Sciatic nerve (tissue), 2 donors: ENCODE data around the gene GRHPR. TPM values are rescaled to one million over a fixed set of nuclear protein-coding genes. Genes with fewer than 3 reads are reported as not detected.
"Not testable (repeated sequence)": the region's sequence is repeated elsewhere in the genome, so short reads cannot be mapped to it uniquely, and the experiment has no call there.

ENCODE experiments used
- ATAC-seq: fragments of 200-7000 bp; cut with Tn5 transposase; one replicate; pipeline ENCODE4 v1.9.1; 2020; ENCODE audit warnings: mild to moderate bottlenecking, moderate library complexity
- DNase-seq: peaks from one replicate; pipeline ENCODE4 v3.0.0-alpha.2; 2020; ENCODE audit warnings: low spot score
- intact Hi-C: fragments of 100-400 bp; cut with DNase I; formaldehyde crosslinking; loops from one replicate; pipeline ENCODE4 v1.14.2; 2022
- total RNA-seq: library from RNA; stranded (reverse); fragmentation: NEBNext Ultra II Directional; extraction: Animal tissue kit (Norgen Biotek cat#: 25700); gene quantifications from one replicate; pipeline ENCODE4 v1.2.1, GENCODE V29; 2021
- donor health status: DM: no; HTN: no; CAD: no.
- donor health status: DM: no; HTN: no; CAD: no.

Gene GRHPR
- total RNA-seq, 1 donor from 2014 or later: 90.7 TPM

GRCh38 chr9:37417857-37418618 is 4.5 kb upstream of the GRHPR start:
- intact Hi-C loops: no loop called here
- ATAC-seq: no peak
- no peak for DNase-seq

DNA sequence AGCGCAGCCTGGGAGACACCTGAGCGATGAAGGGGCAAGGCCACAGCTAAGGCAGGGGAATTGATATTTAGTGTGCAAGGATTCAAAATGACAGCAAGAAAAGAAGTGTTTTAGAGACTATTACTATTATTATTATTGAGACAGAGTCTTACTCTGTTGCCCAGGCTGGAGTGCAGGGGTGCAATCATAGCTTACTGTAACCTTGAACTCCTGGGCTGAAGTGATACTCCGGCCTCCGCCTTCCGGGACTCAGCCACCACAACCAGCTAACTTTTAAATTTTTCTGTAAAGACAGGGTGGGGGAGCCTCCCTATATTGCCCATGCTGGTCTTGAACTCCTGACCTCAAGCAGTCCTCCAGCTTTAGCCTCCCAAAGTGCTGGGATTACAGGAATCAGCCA is 3.3 kb upstream of the GRHPR start:
- ATAC-seq: no peak
- DNase-seq: no peak
- intact Hi-C loops: no loop called here

GRCh38 chr9:37420271-37421215 is 2.0 kb upstream of the GRHPR start:
- intact Hi-C loops: no loop called here
- ATAC-seq (no peak), DNase-seq (no peak)

DNA sequence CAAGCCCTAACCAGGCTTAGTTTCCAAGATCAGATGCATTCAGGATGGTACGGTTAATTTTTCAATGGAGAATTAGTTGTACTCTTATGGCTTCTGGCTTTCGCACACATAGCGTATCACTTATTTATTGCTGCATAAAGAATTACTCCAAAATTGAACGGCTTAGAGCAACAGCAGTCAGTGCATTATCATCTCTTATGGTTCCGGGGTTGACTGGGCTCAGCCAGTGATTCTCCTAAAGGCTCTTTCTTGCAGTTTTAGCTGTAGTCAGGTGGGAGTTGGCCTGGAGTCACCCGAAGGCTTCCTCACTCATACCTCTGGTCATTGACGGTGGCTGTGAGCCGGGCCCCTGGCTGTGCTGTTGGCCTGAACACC is 595 bp upstream of the GRHPR start:
- ATAC-seq (peak; percentile 54), DNase-seq (no peak)
- intact Hi-C loops: no loop called here

DNA sequence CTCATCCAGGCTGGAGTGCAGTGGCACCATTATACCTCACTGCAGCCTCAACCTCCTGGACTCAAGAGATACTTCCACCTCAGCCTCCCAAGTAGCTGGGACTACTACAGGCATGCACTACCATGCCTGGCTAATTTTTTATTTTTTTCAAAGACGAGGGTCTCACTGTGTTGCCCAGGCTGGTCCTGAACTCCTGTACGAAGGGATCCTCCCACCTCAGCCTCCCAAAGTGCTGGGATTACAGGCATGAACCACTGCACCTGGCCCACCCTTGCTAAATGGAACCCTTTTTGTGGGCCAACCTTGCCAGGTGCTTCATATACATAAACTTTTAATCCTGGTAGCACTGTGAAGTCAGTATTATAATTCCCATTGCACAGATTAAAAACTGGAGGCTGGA is 1.0 kb downstream of the GRHPR start:
- DNase-seq: no peak
- ATAC-seq: no peak
- intact Hi-C loops: no loop called here

DNA sequence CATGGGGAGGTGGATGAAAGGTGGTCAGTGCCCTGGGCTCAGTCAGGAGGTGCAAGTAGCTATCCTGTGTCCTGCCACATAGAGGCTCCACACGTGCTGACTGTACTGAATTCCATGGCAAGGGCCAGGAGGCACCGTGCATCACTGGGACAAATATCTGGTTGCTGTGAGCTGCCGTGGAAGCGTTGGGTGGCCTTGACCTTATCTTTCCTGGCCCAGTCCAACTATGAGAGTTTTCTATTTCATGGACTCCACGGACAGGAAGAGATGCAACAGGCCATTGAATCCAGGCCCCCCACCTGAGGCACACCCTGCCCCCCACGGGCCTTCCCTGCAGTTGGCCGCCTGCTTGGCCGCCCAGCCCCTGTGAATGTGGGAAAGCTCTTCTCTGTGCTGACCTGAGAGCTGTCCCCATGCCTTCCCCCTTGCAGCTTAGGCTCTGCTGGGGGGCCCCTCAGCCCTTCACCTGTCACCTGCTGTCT is 1.7 kb downstream of the GRHPR start:
- no peak for ATAC-seq
- intact Hi-C loops: no loop called here

GRCh38 chr9:37424686-37425297 is 2.3 kb downstream of the GRHPR start:
- no peak for DNase-seq
- no peak for ATAC-seq
- intact Hi-C loops: no loop called here

More for the DNA sequence above, 1.7 kb downstream of the GRHPR start:
- no peak for DNase-seq

DNA sequence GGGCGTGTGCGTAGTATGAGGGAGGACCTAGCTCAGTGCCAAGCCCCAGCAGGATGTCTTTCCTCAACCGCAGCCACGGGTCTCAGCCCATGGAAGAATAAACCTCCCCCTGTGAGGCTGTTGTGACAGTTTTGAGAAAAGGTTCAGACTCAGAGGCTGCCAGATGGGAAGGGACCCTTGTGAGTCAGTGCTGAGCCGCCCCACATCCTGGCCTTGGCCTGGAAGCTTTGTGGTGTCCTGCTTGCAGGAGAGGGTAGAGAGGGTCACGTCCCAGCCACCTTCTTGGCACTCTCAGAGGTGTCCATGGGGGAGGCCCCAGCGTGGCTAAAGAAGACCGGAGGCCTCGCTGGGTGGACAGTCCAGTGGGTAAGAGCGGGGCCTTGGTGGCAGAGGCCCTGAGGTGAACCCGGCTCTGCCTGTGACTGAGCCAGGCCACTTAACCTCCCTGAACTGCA is 2.8 kb downstream of the GRHPR start:
- intact Hi-C loops: no loop called here
- DNase-seq (no peak), ATAC-seq (no peak)

DNA sequence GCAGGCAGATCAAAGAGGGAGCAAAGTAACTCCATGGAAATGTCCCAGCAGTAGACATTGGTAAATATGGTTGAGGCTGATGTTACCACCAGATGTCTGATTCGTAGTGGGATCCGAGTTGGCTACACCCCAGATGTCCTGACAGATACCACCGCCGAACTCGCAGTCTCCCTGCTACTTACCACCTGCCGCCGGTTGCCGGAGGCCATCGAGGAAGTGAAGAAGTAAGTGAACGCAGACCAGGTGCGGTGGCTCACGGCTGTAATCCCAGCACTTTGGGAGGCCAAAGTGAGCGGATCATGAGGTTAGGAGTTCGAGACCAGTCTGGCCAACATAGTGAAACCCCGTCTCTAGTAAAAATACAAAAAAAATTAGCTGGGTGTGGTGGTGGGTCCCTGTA is 3.9 kb downstream of the GRHPR start:
- DNase-seq, intact Hi-C loops: not testable (repeated sequence)

GRCh38 chr9:37426846-37427245 is 4.3 kb downstream of the GRHPR start:
- no peak for ATAC-seq
- no peak for DNase-seq
- intact Hi-C loops: no loop called here

More for the DNA sequence above, 3.9 kb downstream of the GRHPR start:
- ATAC-seq: not testable (repeated sequence)

- intact Hi-C loops: no loop called here
- DNase-seq: no peak
- no peak for ATAC-seq
Measured at GRCh38 chr9:37428345-37428744, 5.8 kb downstream of the GRHPR start.

GRCh38 chr9:37429441-37430285 is 7.2 kb downstream of the GRHPR start:
- intact Hi-C loops: no loop called here
- no peak for DNase-seq
- no peak for ATAC-seq

DNA sequence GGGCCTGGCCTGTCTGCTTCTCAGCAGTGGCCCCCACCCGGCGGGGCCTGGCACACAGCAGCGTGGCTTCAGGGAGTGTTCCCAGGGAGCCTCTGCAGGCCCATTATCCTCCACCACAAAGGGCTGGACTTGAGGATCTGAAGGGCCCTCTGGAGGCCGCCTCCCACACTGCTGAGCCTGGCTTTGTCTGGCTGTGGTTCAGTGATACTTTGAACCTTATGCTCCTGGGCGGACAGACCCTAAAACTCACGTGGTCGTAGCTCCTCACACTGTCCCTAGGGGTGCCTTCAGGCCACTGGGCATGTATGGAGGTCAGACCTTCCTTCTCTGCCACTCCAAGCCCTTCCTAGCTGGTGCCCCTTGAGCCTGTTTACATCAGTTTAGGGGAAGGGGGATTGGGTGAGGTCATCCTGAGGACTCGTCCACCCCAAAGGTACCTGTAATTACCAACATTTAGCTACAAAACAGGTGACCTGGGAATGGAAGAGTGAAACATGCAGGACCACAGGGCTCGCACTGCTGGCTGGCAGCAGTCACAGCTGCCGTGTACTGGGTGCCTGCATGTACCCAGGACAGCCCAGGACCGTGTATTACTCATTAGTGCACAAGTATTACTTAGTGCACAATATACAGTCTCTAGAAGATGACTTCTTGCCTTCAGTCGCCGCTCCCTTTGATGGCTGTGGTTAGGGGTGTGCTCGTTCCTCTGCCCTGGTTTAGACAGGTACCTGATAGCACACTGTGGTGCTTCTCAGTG is 8.5 kb downstream of the GRHPR start:
- intact Hi-C loops: no loop called here
- DNase-seq (no peak), ATAC-seq (peak; percentile 69)

GRCh38 chr9:37432020-37432419 is 9.5 kb downstream of the GRHPR start:
- DNase-seq (no peak), ATAC-seq (no peak)
- intact Hi-C loops: no loop called here

GRCh38 chr9:37433867-37434371 is 11.4 kb downstream of the GRHPR start:
- intact Hi-C loops: no loop called here
- ATAC-seq (peak; percentile 76), DNase-seq (peak; percentile 76)

- intact Hi-C loops: no loop called here
- DNase-seq (peak; percentile 46), ATAC-seq (no peak)
Measured at GRCh38 chr9:37436540-37436939, 14.0 kb downstream of the GRHPR start.

GRCh38 chr9:37437010-37437409 is 14.5 kb downstream of the GRHPR start:
- DNase-seq (peak; percentile 40), ATAC-seq (no peak)
- intact Hi-C loops: no loop called here

DNA sequence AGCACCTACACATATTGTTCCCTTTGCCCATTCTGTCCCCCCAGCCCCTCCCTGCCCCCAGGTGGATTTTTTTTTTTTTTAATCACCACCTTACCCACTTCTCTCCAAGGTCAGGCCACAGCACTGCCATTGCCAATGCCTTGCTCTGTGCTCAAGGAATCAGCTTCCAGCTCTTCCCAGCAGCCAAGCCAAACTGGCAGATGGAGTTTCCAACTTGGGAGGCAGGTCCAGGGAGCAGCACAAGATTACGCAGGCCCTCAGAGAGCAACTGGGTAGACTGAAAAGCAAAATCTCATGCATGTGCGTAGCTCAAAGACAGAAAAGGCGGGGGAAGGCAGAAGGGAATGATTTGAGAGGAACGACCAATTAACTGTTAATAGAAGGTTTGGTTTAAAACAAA is 15.1 kb downstream of the GRHPR start:
- DNase-seq: peak; percentile 41
- intact Hi-C loops: no loop called here
- ATAC-seq: no peak
